Measurements from ENCODE around the gene CDH23. TPM values are rescaled to one million over a fixed set of nuclear protein-coding genes. Genes with fewer than 3 reads are reported as not detected.

CDH23 gene
- total RNA-seq, 2 experiments from 2014 or later = 4.6 to 5.2 TPM

- no peak for ATAC-seq (ENCODE audit: poor library complexity)
- H3K27me3 ChIP-seq (ENCODE audit: control insufficient read depth in 1 of 2, insufficient read depth in 2 of 2, low read length in 2 of 2) = peaks cover 0 to 2% of the 10 kb centered on the region in 2 experiments
- no peak overlapping the region for H3K4me3 ChIP-seq (ENCODE audit: low read length)
- no peaks in the 10 kb centered on the region for H3K4me1 ChIP-seq (ENCODE audit: insufficient read depth, low read length)
- peaks cover 6% of the 10 kb centered on the region for H3K27me3 Mint-ChIP-seq
- no peak overlapping the region for H3K4me3 Mint-ChIP-seq
- CTCF ChIA-PET = no interaction called here
- no peaks in the 10 kb centered on the region for H3K9me3 Mint-ChIP-seq
- no peak for DNase-seq
- intact Hi-C loops (cut with DNase I, micrococcal nuclease) = no loop called here
- no peak overlapping the region for H3K27ac Mint-ChIP-seq
- H3K36me3 Mint-ChIP-seq (ENCODE audit: low read depth) = no peaks in the 10 kb centered on the region
- POLR2A ChIA-PET = no interaction called here
- H3K27ac ChIP-seq (ENCODE audit: low read depth in 1 of 2, low read length in 2 of 2) = no peak overlapping the region
- H3K4me1 Mint-ChIP-seq (ENCODE audit: low read depth) = no peaks in the 10 kb centered on the region
- no peak for TF ChIP-seq CTCF (IDR thresholded peaks at IDR 0.05)
- no peaks in the 10 kb centered on the region for H3K36me3 ChIP-seq (ENCODE audit: insufficient read depth, low read length)
- peaks cover 0 to 4% of the 10 kb centered on the region in 2 experiments for H3K9me3 ChIP-seq (ENCODE audit: control insufficient read depth in 1 of 2, insufficient read depth in 1 of 2, low read length in 2 of 2)
Observed at GRCh38 chr10:71457908-71458307, 61.2 kb downstream of the CDH23 start.

DNA sequence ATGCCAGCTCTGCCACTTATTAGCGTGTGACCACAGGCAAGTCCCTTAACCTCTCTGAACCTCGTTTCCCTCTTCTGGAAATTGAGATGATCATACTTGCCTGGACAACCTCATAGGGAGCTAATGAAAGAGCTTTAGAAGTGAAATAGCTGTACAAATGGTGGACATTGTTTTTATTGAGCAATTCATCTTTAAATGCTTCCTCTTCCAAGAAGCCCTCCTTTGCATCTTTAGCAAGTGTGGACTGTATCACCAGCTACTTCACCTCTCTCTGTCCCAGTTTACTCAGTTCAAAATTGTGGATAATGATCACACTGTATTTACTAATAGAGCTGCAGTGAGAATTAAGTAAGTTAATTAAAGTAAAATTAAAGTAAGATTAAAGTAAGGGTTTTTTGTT lies 61.7 kb downstream of the CDH23 start:
- TF ChIP-seq CTCF (IDR thresholded peaks at IDR 0.05) = no peak
- POLR2A ChIA-PET = no interaction called here
- no peak overlapping the region for H3K4me3 Mint-ChIP-seq
- no peaks in the 10 kb centered on the region for H3K9me3 Mint-ChIP-seq
- DNase-seq = no peak
- H3K27me3 Mint-ChIP-seq = peaks cover 6% of the 10 kb centered on the region
- no peak overlapping the region for H3K27ac Mint-ChIP-seq
- no peaks in the 10 kb centered on the region for H3K4me1 ChIP-seq (ENCODE audit: insufficient read depth, low read length)
- CTCF ChIA-PET = no interaction called here
- no peak for ATAC-seq (ENCODE audit: poor library complexity)
- peaks cover 0 to 2% of the 10 kb centered on the region in 2 experiments for H3K27me3 ChIP-seq (ENCODE audit: control insufficient read depth in 1 of 2, insufficient read depth in 2 of 2, low read length in 2 of 2)
- no peak overlapping the region for H3K4me3 ChIP-seq (ENCODE audit: low read length)
- H3K9me3 ChIP-seq (ENCODE audit: control insufficient read depth in 1 of 2, insufficient read depth in 1 of 2, low read length in 2 of 2) = peaks cover 0 to 4% of the 10 kb centered on the region in 2 experiments
- H3K36me3 ChIP-seq (ENCODE audit: insufficient read depth, low read length) = no peaks in the 10 kb centered on the region
- H3K4me1 Mint-ChIP-seq (ENCODE audit: low read depth) = no peaks in the 10 kb centered on the region
- no peaks in the 10 kb centered on the region for H3K36me3 Mint-ChIP-seq (ENCODE audit: low read depth)
- intact Hi-C loops (cut with DNase I, micrococcal nuclease) = no loop called here
- no peak overlapping the region for H3K27ac ChIP-seq (ENCODE audit: low read depth in 1 of 2, low read length in 2 of 2)

DNA sequence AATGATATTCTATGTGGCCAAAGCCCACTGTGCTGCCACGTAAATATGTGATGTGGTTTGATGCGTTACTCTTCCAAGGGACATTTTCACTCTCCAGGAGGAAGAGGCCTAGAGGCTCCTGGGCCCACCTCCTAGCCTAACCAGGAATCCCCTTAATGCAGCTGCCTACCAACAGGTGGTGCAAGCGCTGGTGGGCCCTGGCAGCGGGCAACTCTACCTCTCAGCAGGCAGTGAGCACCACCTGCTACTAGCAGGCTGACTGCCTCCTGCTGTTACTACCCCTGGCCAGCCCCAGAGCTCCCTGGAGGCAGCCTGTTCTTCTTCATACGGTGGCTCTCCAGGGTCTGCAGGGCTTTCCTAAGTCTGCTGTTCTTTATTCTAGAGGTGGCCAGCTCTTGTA lies 62.8 kb downstream of the CDH23 start:
- intact Hi-C loops (cut with DNase I, micrococcal nuclease) = no loop called here
- ChIA-PET CTCF (no interaction called here), POLR2A (no interaction called here)
- peaks cover 6% of the 10 kb centered on the region for H3K27me3 Mint-ChIP-seq
- Histone ChIP-seq H3K36me3 (ENCODE audit: insufficient read depth, low read length) (no peaks in the 10 kb centered on the region), H3K27me3 (ENCODE audit: control insufficient read depth in 1 of 2, insufficient read depth in 2 of 2, low read length in 2 of 2) (peaks cover 0 to 2% of the 10 kb centered on the region in 2 experiments), H3K4me3 (ENCODE audit: low read length) (no peak overlapping the region), H3K27ac (ENCODE audit: low read depth in 1 of 2, low read length in 2 of 2) (no peak overlapping the region), H3K9me3 (ENCODE audit: control insufficient read depth in 1 of 2, insufficient read depth in 1 of 2, low read length in 2 of 2) (peaks cover 0 to 4% of the 10 kb centered on the region in 2 experiments), H3K4me1 (ENCODE audit: insufficient read depth, low read length) (no peaks in the 10 kb centered on the region)
- TF ChIP-seq CTCF (IDR thresholded peaks at IDR 0.05) = no peak
- ATAC-seq (ENCODE audit: poor library complexity) (no peak), DNase-seq (no peak)
- no peaks in the 10 kb centered on the region for H3K4me1 Mint-ChIP-seq (ENCODE audit: low read depth)
- no peak overlapping the region for H3K4me3 Mint-ChIP-seq
- H3K36me3 Mint-ChIP-seq (ENCODE audit: low read depth) = no peaks in the 10 kb centered on the region
- H3K27ac Mint-ChIP-seq = no peak overlapping the region
- no peaks in the 10 kb centered on the region for H3K9me3 Mint-ChIP-seq
